ENCODE results near the gene PCK2. TPM values are rescaled to one million over a fixed set of nuclear protein-coding genes. Genes with fewer than 3 reads are reported as not detected.

The PCK2 gene
- total RNA-seq, 1 donor from 2014 or later = 3.1 TPM

DNA sequence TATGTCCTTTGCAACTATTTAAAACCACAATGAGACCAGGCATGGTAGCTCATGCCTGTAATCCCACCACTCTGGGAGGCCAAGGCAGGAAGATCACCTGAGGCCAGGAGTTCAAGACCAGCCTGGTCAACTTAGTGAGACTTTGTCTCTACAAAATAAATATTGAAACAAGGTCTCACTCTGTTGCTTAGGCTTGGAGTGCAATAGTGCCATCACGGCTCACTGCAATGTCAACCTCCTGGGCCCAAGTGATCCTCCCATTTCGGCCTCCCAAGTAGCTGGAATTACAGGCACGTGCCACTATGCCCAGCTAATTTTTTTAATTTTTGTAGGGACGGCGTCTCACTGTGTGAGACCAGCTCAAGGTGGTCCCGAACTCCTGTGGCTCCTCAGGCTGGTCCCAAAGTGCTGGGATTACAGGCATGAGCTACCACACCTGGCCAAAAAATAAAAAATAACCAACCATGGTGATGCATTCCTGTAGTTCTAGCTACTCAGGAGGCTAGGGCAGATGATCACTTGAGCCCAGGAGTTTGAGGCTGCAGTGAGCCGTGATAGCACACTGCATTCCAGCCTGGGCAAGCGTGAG lies 35.4 kb downstream of the PCK2 start:
- peaks cover 27% of the 10 kb centered on the region for H3K4me1 ChIP-seq
- intact Hi-C loops (cut with micrococcal nuclease) = no loop called here
- H3K36me3 ChIP-seq = no peaks in the 10 kb centered on the region
- peak overlapping the region; percentile 98 for H3K27ac ChIP-seq (replicated peaks)
- no peak for DNase-seq
- no peaks in the 10 kb centered on the region for H3K27me3 ChIP-seq (ENCODE audit: low read depth)
- H3K4me3 ChIP-seq = no peak overlapping the region
- no peaks in the 10 kb centered on the region for H3K9me3 ChIP-seq (replicated peaks)
- TF ChIP-seq, protein P1, sequence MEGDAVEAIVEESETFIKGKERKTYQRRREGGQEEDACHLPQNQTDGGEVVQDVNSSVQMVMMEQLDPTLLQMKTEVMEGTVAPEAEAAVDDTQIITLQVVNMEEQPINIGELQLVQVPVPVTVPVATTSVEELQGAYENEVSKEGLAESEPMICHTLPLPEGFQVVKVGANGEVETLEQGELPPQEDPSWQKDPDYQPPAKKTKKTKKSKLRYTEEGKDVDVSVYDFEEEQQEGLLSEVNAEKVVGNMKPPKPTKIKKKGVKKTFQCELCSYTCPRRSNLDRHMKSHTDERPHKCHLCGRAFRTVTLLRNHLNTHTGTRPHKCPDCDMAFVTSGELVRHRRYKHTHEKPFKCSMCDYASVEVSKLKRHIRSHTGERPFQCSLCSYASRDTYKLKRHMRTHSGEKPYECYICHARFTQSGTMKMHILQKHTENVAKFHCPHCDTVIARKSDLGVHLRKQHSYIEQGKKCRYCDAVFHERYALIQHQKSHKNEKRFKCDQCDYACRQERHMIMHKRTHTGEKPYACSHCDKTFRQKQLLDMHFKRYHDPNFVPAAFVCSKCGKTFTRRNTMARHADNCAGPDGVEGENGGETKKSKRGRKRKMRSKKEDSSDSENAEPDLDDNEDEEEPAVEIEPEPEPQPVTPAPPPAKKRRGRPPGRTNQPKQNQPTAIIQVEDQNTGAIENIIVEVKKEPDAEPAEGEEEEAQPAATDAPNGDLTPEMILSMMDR (IDR thresholded peaks at IDR 0.05; ENCODE audit: borderline replicate concordance) = no peak

DNA sequence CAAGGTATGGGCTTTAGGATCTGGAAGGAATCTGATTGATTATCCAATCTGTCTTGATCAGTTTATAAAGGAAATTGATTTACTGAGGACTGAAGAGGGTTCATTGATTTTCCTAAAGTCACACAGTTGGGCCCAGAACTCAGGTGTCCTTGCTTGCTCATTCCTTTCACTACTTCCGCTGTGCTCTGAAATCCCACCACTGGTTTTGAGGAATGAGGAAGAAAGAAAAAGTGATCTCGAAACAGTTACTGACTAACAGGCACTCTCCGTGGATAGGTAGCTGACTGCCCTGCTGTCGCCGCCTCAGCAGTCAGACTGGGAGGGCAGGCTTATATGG lies 36.2 kb downstream of the PCK2 start, which contains the start of gene FITM1:
Gene FITM1, plus strand, starts transcription at position 280 of the 337 bp plus-strand sequence. CDS start 905 bp downstream, outside the sequence.
- TF ChIP-seq, protein P1 (IDR thresholded peaks at IDR 0.05; ENCODE audit: borderline replicate concordance) = no peak
- intact Hi-C loops (cut with micrococcal nuclease) = no loop called here
- peak within 1 kb of the TSS; percentile 59 for H3K4me3 ChIP-seq

DNA sequence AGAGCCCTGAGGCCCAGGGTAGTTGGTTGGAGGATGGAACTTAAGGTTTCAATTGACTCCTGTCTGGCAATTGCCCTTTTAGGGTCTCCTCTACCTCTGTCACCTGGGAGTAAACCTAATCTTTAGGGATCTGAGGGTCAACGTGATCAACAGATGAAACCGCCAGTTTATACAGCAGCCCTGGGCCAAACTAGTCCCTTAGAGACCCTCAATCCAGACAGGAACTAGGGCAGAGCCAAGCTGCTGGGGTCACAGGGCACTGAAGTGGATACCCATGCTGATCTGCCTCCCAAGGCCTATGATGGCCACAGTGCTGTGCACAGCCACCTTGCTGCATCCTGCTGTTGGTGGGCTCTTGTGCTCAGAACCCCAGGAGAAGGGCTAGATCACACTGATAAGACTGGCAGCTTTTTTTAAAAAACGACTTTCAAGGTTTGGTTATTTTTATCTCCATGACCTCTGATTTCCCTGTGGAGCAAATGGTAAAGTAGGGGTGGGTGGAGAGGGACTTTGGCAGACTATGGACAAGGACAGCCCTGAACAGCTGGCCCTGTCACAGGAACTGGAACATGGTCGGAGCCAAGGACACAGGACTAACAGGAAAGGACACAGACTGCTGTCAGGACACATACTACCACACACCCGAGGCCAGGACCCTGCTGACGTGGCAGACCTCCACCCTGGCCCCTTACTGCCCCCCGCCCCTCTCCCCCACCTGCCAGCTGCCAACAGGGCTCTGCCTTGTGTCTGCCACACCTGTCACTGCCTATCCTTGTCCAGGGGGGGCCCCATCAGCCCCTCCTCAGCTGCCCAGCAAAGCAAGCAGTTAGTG lies 36.8 kb downstream of the PCK2 start:
- peaks cover 33% of the 10 kb centered on the region for H3K4me1 ChIP-seq
- TF ChIP-seq, protein P1 (IDR thresholded peaks at IDR 0.05; ENCODE audit: borderline replicate concordance) = no peak
- H3K9me3 ChIP-seq (replicated peaks) = no peaks in the 10 kb centered on the region
- intact Hi-C loops (cut with micrococcal nuclease) = no loop called here
- no peaks in the 10 kb centered on the region for H3K27me3 ChIP-seq (ENCODE audit: low read depth)
- peak overlapping the region; percentile 98 for H3K27ac ChIP-seq (replicated peaks)
- DNase-seq = peak; percentile 76
- peak overlapping the region; percentile 59 for H3K4me3 ChIP-seq
- H3K36me3 ChIP-seq = no peaks in the 10 kb centered on the region

More for the DNA sequence above, 36.2 kb downstream of the PCK2 start, which contains the start of gene FITM1:
- Histone ChIP-seq H3K27me3 (ENCODE audit: low read depth) (no peaks in the 10 kb centered on the region), H3K4me1 (peaks cover 30% of the 10 kb centered on the region), H3K36me3 (no peaks in the 10 kb centered on the region), H3K27ac (replicated peaks) (peak within 1 kb of the TSS; percentile 98), H3K9me3 (replicated peaks) (no peaks in the 10 kb centered on the region)
- DNase-seq = no peak

DNA sequence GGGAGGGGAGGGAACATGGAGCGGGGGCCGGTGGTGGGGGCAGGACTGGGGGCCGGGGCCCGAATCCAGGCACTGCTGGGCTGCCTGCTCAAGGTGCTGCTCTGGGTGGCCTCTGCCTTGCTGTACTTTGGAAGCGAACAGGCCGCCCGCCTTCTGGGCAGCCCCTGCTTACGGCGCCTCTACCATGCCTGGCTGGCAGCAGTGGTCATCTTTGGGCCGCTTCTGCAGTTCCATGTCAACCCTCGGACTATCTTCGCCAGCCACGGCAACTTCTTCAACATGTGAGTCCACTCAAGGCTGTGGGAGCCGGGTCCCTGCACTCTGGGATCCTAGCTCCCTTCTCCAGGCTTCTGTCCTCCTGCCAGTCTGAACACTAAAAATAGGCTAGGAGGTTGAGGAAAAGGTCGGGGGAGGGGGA lies 37.4 kb downstream of the PCK2 start:
- intact Hi-C loops (cut with micrococcal nuclease) = no loop called here
- Histone ChIP-seq H3K27ac (replicated peaks) (peak overlapping the region; percentile 98), H3K27me3 (ENCODE audit: low read depth) (no peaks in the 10 kb centered on the region), H3K4me3 (peak overlapping the region; percentile 59), H3K36me3 (no peaks in the 10 kb centered on the region), H3K9me3 (replicated peaks) (no peaks in the 10 kb centered on the region), H3K4me1 (peaks cover 39% of the 10 kb centered on the region)
- DNase-seq = no peak
- TF ChIP-seq, protein P1 (IDR thresholded peaks at IDR 0.05; ENCODE audit: borderline replicate concordance) = no peak

DNA sequence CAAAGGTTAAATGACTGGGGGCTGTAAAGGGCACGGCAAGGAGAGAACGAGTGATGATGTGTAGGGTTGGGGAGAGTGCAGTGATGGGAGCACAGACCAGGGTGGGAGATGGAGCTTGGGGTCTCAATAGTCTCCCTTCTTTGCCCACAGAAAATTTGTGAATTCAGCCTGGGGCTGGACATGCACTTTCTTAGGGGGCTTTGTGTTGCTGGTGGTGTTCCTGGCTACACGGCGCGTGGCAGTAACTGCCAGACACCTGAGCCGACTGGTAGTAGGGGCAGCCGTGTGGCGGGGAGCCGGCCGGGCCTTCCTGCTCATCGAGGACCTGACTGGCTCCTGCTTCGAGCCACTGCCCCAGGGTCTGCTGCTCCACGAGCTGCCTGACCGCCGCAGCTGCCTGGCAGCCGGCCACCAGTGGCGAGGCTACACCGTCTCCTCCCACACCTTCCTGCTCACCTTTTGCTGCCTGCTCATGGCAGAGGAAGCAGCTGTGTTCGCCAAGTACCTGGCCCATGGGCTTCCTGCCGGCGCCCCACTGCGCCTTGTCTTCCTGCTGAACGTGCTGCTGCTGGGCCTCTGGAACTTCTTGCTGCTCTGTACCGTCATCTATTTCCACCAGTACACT lies 38.1 kb downstream of the PCK2 start:
- no peaks in the 10 kb centered on the region for H3K9me3 ChIP-seq (replicated peaks)
- no peaks in the 10 kb centered on the region for H3K27me3 ChIP-seq (ENCODE audit: low read depth)
- TF ChIP-seq, protein P1 (IDR thresholded peaks at IDR 0.05; ENCODE audit: borderline replicate concordance) = no peak
- H3K4me3 ChIP-seq = peak overlapping the region; percentile 59
- DNase-seq = no peak
- H3K27ac ChIP-seq (replicated peaks) = peak overlapping the region; percentile 98
- intact Hi-C loops (cut with micrococcal nuclease) = no loop called here
- peaks cover 1% of the 10 kb centered on the region for H3K36me3 ChIP-seq
- peaks cover 45% of the 10 kb centered on the region for H3K4me1 ChIP-seq

Measured in left ventricle myocardium inferior (tissue), 1 donor.